ENCODE measurements around the gene GALNTL6. TPM values are rescaled to one million over a fixed set of nuclear protein-coding genes. Genes with fewer than 3 reads are reported as not detected.

GALNTL6 gene
- total RNA-seq, 6 donors from 2014 or later: 0.26 to 18.9 TPM; not detected in 4

GRCh38 chr4:172619218-172619617 is 806.0 kb downstream of the GALNTL6 start:
- no peaks in the 10 kb centered on the region for H3K27me3 ChIP-seq
- 86 to 87% methylated on average over 5 of the region's 5 CpGs for WGBS, 2 donors

DNA sequence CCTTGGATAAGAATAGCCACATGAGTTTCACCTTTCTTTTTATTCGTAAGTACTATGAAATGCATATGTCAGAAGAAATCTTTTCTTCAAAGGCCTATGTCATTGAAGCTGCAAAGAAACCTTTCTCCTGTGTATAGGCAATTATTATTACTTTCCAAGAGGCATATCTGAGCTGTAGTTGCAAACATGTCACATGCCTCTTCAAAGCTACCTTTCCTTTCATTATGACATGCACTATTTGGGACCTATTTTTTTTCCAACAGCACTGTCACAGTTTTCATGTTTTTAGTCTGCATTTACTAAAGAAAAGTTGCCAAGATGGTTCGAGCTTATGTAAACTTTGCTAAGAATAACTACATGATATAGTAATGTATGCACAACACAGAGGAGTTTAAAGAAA is 806.6 kb downstream of the GALNTL6 start:
- no peak overlapping the region for H3K27ac ChIP-seq
- no peaks in the 10 kb centered on the region for H3K4me1 ChIP-seq
- H3K9me3 ChIP-seq: no peaks in the 10 kb centered on the region
- TF ChIP-seq CTCF (IDR thresholded peaks at IDR 0.05): no peak
- TF ChIP-seq EP300 (IDR thresholded peaks at IDR 0.05): no peak
- no peak for TF ChIP-seq POLR2A (IDR thresholded peaks at IDR 0.05)
- TF ChIP-seq POLR2AphosphoS5 (IDR thresholded peaks at IDR 0.05): no peak
- no peaks in the 10 kb centered on the region for H3K27me3 ChIP-seq
- no peak overlapping the region for H3K4me3 ChIP-seq
- WGBS, 2 donors: 62 to 65% methylated on average over 2 of the region's 2 CpGs
- ATAC-seq (ENCODE audit: low FRiP score in 2 of 2): no peak
- H3K36me3 ChIP-seq: no peaks in the 10 kb centered on the region
- no peak for DNase-seq

More at GRCh38 chr4:172619218-172619617, 806.0 kb downstream of the GALNTL6 start:
- H3K4me1 ChIP-seq: no peaks in the 10 kb centered on the region
- TF ChIP-seq EP300 (IDR thresholded peaks at IDR 0.05) (no peak), POLR2AphosphoS5 (IDR thresholded peaks at IDR 0.05) (no peak), CTCF (IDR thresholded peaks at IDR 0.05) (no peak), POLR2A (IDR thresholded peaks at IDR 0.05) (no peak)
- no peak for DNase-seq
- no peaks in the 10 kb centered on the region for H3K9me3 ChIP-seq
- H3K27ac ChIP-seq: no peak overlapping the region
- no peak for ATAC-seq (ENCODE audit: low FRiP score in 2 of 2)
- H3K4me3 ChIP-seq: no peak overlapping the region
- H3K36me3 ChIP-seq: no peaks in the 10 kb centered on the region

- no peaks in the 10 kb centered on the region for H3K27me3 ChIP-seq
- ATAC-seq (ENCODE audit: low FRiP score in 2 of 2) (no peak), DNase-seq (no peak)
- H3K36me3 ChIP-seq: no peaks in the 10 kb centered on the region
- WGBS, 2 donors: 57 to 59% methylated on average over 3 of the region's 3 CpGs
- H3K27ac ChIP-seq: no peak overlapping the region
- H3K9me3 ChIP-seq: no peaks in the 10 kb centered on the region
- TF ChIP-seq CTCF (IDR thresholded peaks at IDR 0.05): no peak
- no peak for TF ChIP-seq POLR2AphosphoS5 (IDR thresholded peaks at IDR 0.05)
- no peak for TF ChIP-seq POLR2A (IDR thresholded peaks at IDR 0.05)
- no peak for TF ChIP-seq EP300 (IDR thresholded peaks at IDR 0.05)
- no peak overlapping the region for H3K4me3 ChIP-seq
- no peaks in the 10 kb centered on the region for H3K4me1 ChIP-seq
These were observed 815.1 kb downstream of the GALNTL6 start for GRCh38 chr4:172628263-172628662.

DNA sequence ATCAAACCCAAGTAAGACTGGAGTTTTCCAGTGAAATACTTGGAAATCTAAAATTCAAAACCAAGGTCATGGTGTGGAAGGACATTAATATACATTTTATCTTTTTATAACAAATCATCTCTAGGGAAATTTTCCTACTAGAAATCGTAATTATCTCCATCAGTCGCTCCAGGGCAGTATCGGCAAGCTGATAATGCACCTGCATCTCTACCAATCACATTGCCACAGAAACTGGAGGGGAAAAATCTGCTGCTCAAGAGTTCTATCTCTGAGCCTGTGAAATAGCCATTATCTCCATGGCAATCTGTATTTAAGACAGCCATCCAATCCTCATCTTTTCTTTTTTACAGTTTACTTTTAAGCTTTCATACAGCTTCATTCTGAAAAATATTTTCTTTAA is 817.1 kb downstream of the GALNTL6 start:
- ATAC-seq (ENCODE audit: low FRiP score in 2 of 2): no peak
- TF ChIP-seq EP300 (IDR thresholded peaks at IDR 0.05): no peak
- no peak for TF ChIP-seq POLR2AphosphoS5 (IDR thresholded peaks at IDR 0.05)
- no peak for TF ChIP-seq POLR2A (IDR thresholded peaks at IDR 0.05)
- TF ChIP-seq CTCF (IDR thresholded peaks at IDR 0.05): no peak

GRCh38 chr4:172631832-172632231 is 818.6 kb downstream of the GALNTL6 start:
- Histone ChIP-seq H3K36me3 (no peaks in the 10 kb centered on the region), H3K9me3 (no peaks in the 10 kb centered on the region), H3K27me3 (no peaks in the 10 kb centered on the region), H3K4me3 (no peak overlapping the region), H3K4me1 (no peaks in the 10 kb centered on the region), H3K27ac (no peak overlapping the region)
- DNase-seq: no peak
- TF ChIP-seq EP300 (IDR thresholded peaks at IDR 0.05): no peak
- no peak for TF ChIP-seq POLR2AphosphoS5 (IDR thresholded peaks at IDR 0.05)
- no peak for TF ChIP-seq CTCF (IDR thresholded peaks at IDR 0.05)
- no peak for TF ChIP-seq POLR2A (IDR thresholded peaks at IDR 0.05)
- no peak for ATAC-seq (ENCODE audit: low FRiP score in 2 of 2)

More for the DNA sequence above, 817.1 kb downstream of the GALNTL6 start:
- WGBS, 2 donors: 75 to 79% methylated on average over 3 of the region's 3 CpGs
- Histone ChIP-seq H3K4me3 (no peak overlapping the region), H3K4me1 (no peaks in the 10 kb centered on the region), H3K27ac (no peak overlapping the region), H3K27me3 (no peaks in the 10 kb centered on the region), H3K9me3 (no peaks in the 10 kb centered on the region), H3K36me3 (no peaks in the 10 kb centered on the region)
- DNase-seq: no peak
